Endothelial cell of umbilical vein (primary cell): ENCODE measurements around the gene TMEM120A. TPM values are rescaled to one million over a fixed set of nuclear protein-coding genes. Genes with fewer than 3 reads are reported as not detected.

Experiments
- BruUV-seq: library from RNA; stranded (reverse); fragments of 400-500 nt; replicated peaks from 2 replicates; lab custom pipeline; 2021; lab: Mats Ljungman, UMichigan
- CTCF ChIA-PET: fragments of 300-600, 350-600 bp; sonication (Branson Sonifier 250); formaldehyde crosslinking; loops from one replicate; lab custom pipeline; 2021; ENCODE audit warnings: antibody characterized with exemption, inconsistent platforms; lab: Charles Lee
- POLR2A ChIA-PET: fragments of 300-600, 350-600 bp; sonication (Branson Sonifier 250); formaldehyde crosslinking; loops from one replicate; lab custom pipeline; 2021; ENCODE audit warnings: antibody characterized with exemption, inconsistent platforms; lab: Charles Lee
- DNase-seq: peaks from one replicate; pipeline ENCODE4 v3.0.0-alpha.2; 2011; ENCODE audit warnings: low read depth, low spot score
- FAIRE-seq: peaks from 2 replicates; lab custom pipeline; 2011; peaks lifted over from hg19 to GRCh38; lab: Jason Lieb, UNC
- H2AFZ ChIP-seq: 2 replicates; pipeline ENCODE4 v1.6.0; 2012; ENCODE audit warnings: low read depth, low read length, control low read depth, inconsistent platforms
- H3K27ac ChIP-seq: 2 replicates; pipeline ENCODE4 v1.5.1; 2011; ENCODE audit warnings: low read depth, mild to moderate bottlenecking, control low read depth, low read length, moderate library complexity; ENCODE audit not compliant: insufficient read depth
- H3K27me3 ChIP-seq, 2 experiments: 2 replicates each; pipeline versions ENCODE4 v1.6.0 to v1.6.1; 2011; ENCODE audit warnings: low read length in 2 of 2, mixed read lengths in 1 of 2; ENCODE audit not compliant: control insufficient read depth in 2 of 2, insufficient read depth in 2 of 2
- H3K36me3 ChIP-seq, 2 experiments: 2 replicates in 1 of 2; 3 replicates in 1 of 2; pipeline ENCODE4 v1.5.1; 2011; ENCODE audit warnings: low read length in 2 of 2, mild to moderate bottlenecking in 1 of 2, moderate library complexity in 1 of 2; ENCODE audit not compliant: control insufficient read depth in 2 of 2, insufficient read depth in 2 of 2; ENCODE audit errors: extremely low read depth in 1 of 2
- H3K4me1 ChIP-seq: 3 replicates; pipeline ENCODE4 v1.5.1; 2011; ENCODE audit warnings: mild to moderate bottlenecking, low read length; ENCODE audit not compliant: control insufficient read depth, insufficient read depth; ENCODE audit errors: extremely low read depth
- H3K4me2 ChIP-seq: 2 replicates; pipeline ENCODE4 v1.6.1; 2011; ENCODE audit warnings: low read length, control low read depth, mixed read lengths; ENCODE audit not compliant: insufficient read depth
- H3K4me3 ChIP-seq, 3 experiments: fragments of 200-600 bp in 1 of 3; sonication (generic), shearing (Covaris generic) in 1 of 3; replicated peaks in 1 of 3; 2 replicates each; pipeline ENCODE4 v1.5.1; 2011 to 2016; ENCODE audit warnings: control low read depth in 3 of 3, low read length in 3 of 3, mild to moderate bottlenecking in 2 of 3, inconsistent platforms in 1 of 3, low read depth in 1 of 3, moderate library complexity in 1 of 3; ENCODE audit not compliant: insufficient read depth in 1 of 3
- H3K79me2 ChIP-seq: 2 replicates; pipeline ENCODE4 v1.6.0; 2012; ENCODE audit warnings: low read length, inconsistent platforms; ENCODE audit not compliant: control insufficient read depth, insufficient read depth
- H3K9ac ChIP-seq: replicated peaks from 2 replicates; pipeline ENCODE3; 2011; ENCODE audit warnings: low read length, control low read depth; ENCODE audit not compliant: insufficient read depth; ENCODE audit errors: extremely low read depth
- H3K9me1 ChIP-seq: replicated peaks from 3 replicates; pipeline ENCODE4 v1.6.0; 2011; ENCODE audit warnings: mild to moderate bottlenecking, low read length; ENCODE audit not compliant: control insufficient read depth, insufficient read depth; ENCODE audit errors: extremely low read depth
- H3K9me3 ChIP-seq: replicated peaks from 2 replicates; pipeline ENCODE4 v1.5.1; 2012; ENCODE audit warnings: low read length, inconsistent platforms; ENCODE audit not compliant: control insufficient read depth, insufficient read depth
- H4K20me1 ChIP-seq: replicated peaks from 2 replicates; pipeline ENCODE3; 2011; ENCODE audit warnings: mild to moderate bottlenecking, low read length; ENCODE audit not compliant: control insufficient read depth, insufficient read depth; ENCODE audit errors: extremely low read depth
- EZH2 ChIP-seq: IDR thresholded peaks from 2 replicates; pipeline ENCODE4 v1.6.1; 2012; ENCODE audit warnings: borderline replicate concordance, low read depth, mild to moderate bottlenecking, moderate library complexity, low read length, inconsistent platforms; ENCODE audit not compliant: severe bottlenecking
- FOS ChIP-seq: IDR thresholded peaks from 2 replicates; pipeline ENCODE4 v1.6.1; 2011; ENCODE audit warnings: mild to moderate bottlenecking, low read length, moderate library complexity, borderline replicate concordance; ENCODE audit not compliant: insufficient read depth
- GATA2 ChIP-seq: IDR thresholded peaks from 2 replicates; pipeline ENCODE4 v1.7.0; 2011; ENCODE audit warnings: low read depth, mild to moderate bottlenecking, moderate library complexity, mixed read lengths, low read length; ENCODE audit not compliant: insufficient read length, insufficient read depth
- JUN ChIP-seq: IDR thresholded peaks from 2 replicates; pipeline ENCODE4 v1.6.1; 2011; ENCODE audit warnings: borderline replicate concordance, low read depth; ENCODE audit not compliant: insufficient read length, insufficient read depth
- MYC ChIP-seq: IDR thresholded peaks from one replicate; pipeline ENCODE4 v1.6.1; 2011; ENCODE audit warnings: mild to moderate bottlenecking, low read depth, low read length
- POLR2A ChIP-seq: IDR thresholded peaks from 2 replicates; pipeline ENCODE4 v1.6.1; 2012; ENCODE audit warnings: low read depth, mild to moderate bottlenecking, control low read depth, low read length
- POLR2AphosphoS5 ChIP-seq: IDR thresholded peaks from 2 replicates; pipeline ENCODE4 v1.6.1; 2012; ENCODE audit warnings: low read depth, mild to moderate bottlenecking, control low read depth, low read length, moderate library complexity; ENCODE audit not compliant: insufficient read depth
- dilution Hi-C: fragments of 300-500 bp; cut with MboI; formaldehyde crosslinking; loops from one replicate; pipeline ENCODE4 v1.15.0; 2019; ENCODE audit warnings: low sequenced_read_pairs; ENCODE audit not compliant: extremely low pct_ligation_motif_present
- intact Hi-C: fragments of 100-400 bp; cut with micrococcal nuclease; formaldehyde crosslinking; loops from one replicate; pipeline ENCODE4 v1.10.0; 2022
- polyA plus RNA-seq, 4 experiments: library from polyadenylated mRNA; depleted of rRNA in 3 of 4; stranded (reverse) in 3 of 4; unstranded in 1 of 4; fragments of >200 nt; gene quantifications; 2 replicates each; pipeline versions ENCODE4 v1.2.1 to v1.2.3, GENCODE V29; 2011 to 2012; ENCODE audit warnings: missing spikeins in 1 of 4
- total RNA-seq: library from RNA; stranded (reverse); gene quantifications from 2 replicates; pipeline ENCODE4 v1.2.3, GENCODE V29; 2021
- TF ChIP-seq, protein P1 (sequence below): IDR thresholded peaks from 2 replicates; pipeline ENCODE4 v1.6.1; 2011; ENCODE audit not compliant: insufficient read depth, insufficient read length
- TF ChIP-seq, protein P2 (sequence below), 2 donors: IDR thresholded peaks; 1 replicate in 1 of 2; 2 replicates in 1 of 2; pipeline ENCODE4 v1.5.1; 2011; ENCODE audit warnings: low read length in 2 of 2, mild to moderate bottlenecking in 2 of 2, moderate library complexity in 2 of 2, control low read depth in 1 of 2, inconsistent platforms in 1 of 2, low read depth in 1 of 2; ENCODE audit not compliant: insufficient read depth in 1 of 2; ENCODE audit errors: extremely low read depth in 1 of 2

Gene TMEM120A
- total and polyA plus RNA-seq, 2 donors (not counting 3 experiments of a cell fraction or from before 2014, with no cell fraction given) = 38.6 to 133 TPM

DNA sequence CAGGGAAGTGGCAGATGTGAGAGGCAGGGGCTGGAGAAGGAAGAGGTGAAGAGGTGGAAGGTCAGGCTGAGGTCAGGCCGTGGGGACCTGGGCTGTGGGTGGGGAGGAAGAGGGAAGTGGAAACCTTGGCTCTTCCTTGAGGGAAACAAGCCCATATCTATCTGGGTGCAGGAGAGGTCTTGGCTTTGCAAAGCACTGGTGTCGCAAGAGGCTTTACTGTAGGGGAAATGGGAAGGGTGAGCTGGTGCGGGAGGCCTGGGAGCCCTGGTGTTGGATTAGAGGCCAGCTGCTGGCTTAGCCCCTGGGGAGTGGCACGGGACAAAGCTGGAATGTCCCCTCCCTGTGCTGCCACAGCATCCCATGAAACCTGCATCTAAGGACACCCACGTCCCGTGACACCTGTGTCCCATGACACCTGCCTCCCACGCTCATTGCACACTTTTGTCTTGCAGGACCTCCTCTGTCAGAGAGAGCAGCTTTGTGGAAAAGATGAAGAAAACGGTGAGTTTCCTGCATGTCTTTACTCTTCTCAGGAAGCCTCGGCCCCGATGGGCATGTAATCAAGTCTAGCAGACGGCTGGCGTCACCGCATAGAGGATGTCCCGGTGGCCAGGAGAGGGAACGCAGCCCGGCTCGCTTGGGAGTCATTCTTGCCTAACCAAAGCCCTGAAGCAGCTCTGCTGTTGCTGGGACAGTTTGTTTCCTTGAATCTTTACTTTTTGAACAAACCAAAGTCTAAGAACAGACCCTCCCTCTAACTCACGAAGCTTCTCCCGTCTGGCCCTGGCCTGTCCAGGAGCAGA lies 22.2 kb downstream of the TMEM120A start:
- H3K4me3 ChIP-seq = no peak overlapping the region
- DNase-seq (no peak), FAIRE-seq (no peak)
- intact Hi-C loops = no loop called here
- no peaks in the 10 kb centered on the region for H4K20me1 ChIP-seq
- no peak overlapping the region for H3K9ac ChIP-seq
- dilution Hi-C loops = no loop called here
- H3K27ac ChIP-seq = no peak overlapping the region
- no peak overlapping the region for H3K4me2 ChIP-seq
- H3K27me3 ChIP-seq = no peaks in the 10 kb centered on the region
- peaks cover 0 to 2% of the 10 kb centered on the region in 2 experiments for H3K36me3 ChIP-seq
- H3K79me2 ChIP-seq = no peaks in the 10 kb centered on the region
- no peaks in the 10 kb centered on the region for H3K9me3 ChIP-seq
- TF ChIP-seq FOS = no peak
- TF ChIP-seq, protein P1, sequence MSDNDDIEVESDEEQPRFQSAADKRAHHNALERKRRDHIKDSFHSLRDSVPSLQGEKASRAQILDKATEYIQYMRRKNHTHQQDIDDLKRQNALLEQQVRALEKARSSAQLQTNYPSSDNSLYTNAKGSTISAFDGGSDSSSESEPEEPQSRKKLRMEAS = no peak
- TF ChIP-seq POLR2A = no peak
- no peak for TF ChIP-seq GATA2
- H3K4me1 ChIP-seq = no peaks in the 10 kb centered on the region
- no peak overlapping the region for H2AFZ ChIP-seq
- ChIA-PET CTCF (interaction anchor here (0.7 to 1.8 kb wide), 2 partner anchors 29 to 48 kb away, joined by 3 to 7 read pairs; no protein-coding TSS in a partner anchor), POLR2A (interaction anchor here (1.1 kb wide), 1 partner anchor 57 kb away, joined by 3 read pairs; no protein-coding TSS in a partner anchor)
- no TSS peak for BruUV-seq
- no peaks in the 10 kb centered on the region for H3K9me1 ChIP-seq

DNA sequence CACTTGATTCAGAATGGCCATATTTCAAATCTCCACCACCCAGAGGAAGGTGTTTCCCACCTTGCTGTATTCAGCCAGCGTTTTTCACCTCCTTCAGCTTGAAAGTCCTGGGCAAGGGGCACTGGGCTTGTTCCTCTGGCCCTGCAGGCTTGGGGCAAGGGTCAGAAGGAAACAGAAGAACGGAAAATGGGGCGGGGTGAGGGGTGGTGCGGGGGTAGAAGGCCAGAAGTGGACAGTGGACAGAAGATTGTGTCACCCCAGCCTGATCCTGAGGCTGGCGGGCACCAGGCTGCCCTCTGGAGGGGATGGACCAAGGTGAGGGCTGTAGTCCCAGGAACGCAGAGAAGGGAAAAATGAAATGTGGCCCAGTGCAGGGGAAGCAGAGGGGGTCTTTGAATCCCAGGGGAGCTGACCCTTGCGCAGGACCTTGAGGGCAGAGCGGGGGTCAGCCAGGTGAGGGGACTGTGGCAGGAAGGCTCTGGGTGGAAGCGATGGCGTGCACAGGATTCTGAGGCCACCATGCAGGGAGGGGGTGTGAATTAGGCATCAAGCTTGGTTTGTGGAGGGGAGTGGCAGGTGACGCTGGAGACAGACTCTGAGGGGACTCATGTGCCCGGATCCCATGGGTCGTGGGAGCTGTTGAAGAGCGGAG lies 23.0 kb downstream of the TMEM120A start:
- ChIA-PET CTCF (interaction anchor here (1.8 kb wide), 1 partner anchor 49 kb away, joined by 7 read pairs; no protein-coding TSS in a partner anchor), POLR2A (no interaction called here)
- no peaks in the 10 kb centered on the region for H3K27me3 ChIP-seq
- H3K4me2 ChIP-seq = no peak overlapping the region
- DNase-seq (no peak), FAIRE-seq (no peak)
- no peaks in the 10 kb centered on the region for H3K9me3 ChIP-seq
- no peak overlapping the region for H3K27ac ChIP-seq
- H4K20me1 ChIP-seq = no peaks in the 10 kb centered on the region
- H3K9ac ChIP-seq = no peak overlapping the region
- no peak overlapping the region for H2AFZ ChIP-seq
- no TSS peak for BruUV-seq
- no peaks in the 10 kb centered on the region for H3K79me2 ChIP-seq
- H3K4me1 ChIP-seq = no peaks in the 10 kb centered on the region
- dilution Hi-C loops (no loop called here), intact Hi-C loops (no loop called here)
- H3K36me3 ChIP-seq = peaks cover 0 to 2% of the 10 kb centered on the region in 2 experiments
- H3K9me1 ChIP-seq = no peaks in the 10 kb centered on the region
- no peak overlapping the region for H3K4me3 ChIP-seq
- TF ChIP-seq MYC = no peak
- no peak for TF ChIP-seq FOS
- no peak for TF ChIP-seq GATA2
- TF ChIP-seq POLR2AphosphoS5 = no peak
- TF ChIP-seq, protein P2, sequence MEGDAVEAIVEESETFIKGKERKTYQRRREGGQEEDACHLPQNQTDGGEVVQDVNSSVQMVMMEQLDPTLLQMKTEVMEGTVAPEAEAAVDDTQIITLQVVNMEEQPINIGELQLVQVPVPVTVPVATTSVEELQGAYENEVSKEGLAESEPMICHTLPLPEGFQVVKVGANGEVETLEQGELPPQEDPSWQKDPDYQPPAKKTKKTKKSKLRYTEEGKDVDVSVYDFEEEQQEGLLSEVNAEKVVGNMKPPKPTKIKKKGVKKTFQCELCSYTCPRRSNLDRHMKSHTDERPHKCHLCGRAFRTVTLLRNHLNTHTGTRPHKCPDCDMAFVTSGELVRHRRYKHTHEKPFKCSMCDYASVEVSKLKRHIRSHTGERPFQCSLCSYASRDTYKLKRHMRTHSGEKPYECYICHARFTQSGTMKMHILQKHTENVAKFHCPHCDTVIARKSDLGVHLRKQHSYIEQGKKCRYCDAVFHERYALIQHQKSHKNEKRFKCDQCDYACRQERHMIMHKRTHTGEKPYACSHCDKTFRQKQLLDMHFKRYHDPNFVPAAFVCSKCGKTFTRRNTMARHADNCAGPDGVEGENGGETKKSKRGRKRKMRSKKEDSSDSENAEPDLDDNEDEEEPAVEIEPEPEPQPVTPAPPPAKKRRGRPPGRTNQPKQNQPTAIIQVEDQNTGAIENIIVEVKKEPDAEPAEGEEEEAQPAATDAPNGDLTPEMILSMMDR (IDR thresholded peaks at IDR 0.05; ENCODE audit: extremely low read depth in 1 of 2, insufficient read depth in 1 of 2, low read depth in 1 of 2, low read length in 2 of 2) = no peak
- TF ChIP-seq EZH2 = no peak
- no peak for TF ChIP-seq POLR2A
- TF ChIP-seq, protein P1 = no peak
- no peak for TF ChIP-seq JUN
